ENCODE measurements around the gene DKK2. TPM values are rescaled to one million over a fixed set of nuclear protein-coding genes. Genes with fewer than 3 reads are reported as not detected.
"Not testable (repeated sequence)": the region's sequence is repeated elsewhere in the genome, so short reads cannot be mapped to it uniquely, and the experiment has no call there.

DKK2 gene
- total RNA-seq, 1 experiment from 2014 or later, result 0.11 TPM

- no peaks in the 10 kb centered on the region for H3K27me3 ChIP-seq (ENCODE audit: insufficient read depth, low read length)
- no peak overlapping the region for H2BK12ac ChIP-seq (ENCODE audit: insufficient read length, low read depth, low read length)
- H3K79me2 ChIP-seq (ENCODE audit: insufficient read depth, low read length), result no peaks in the 10 kb centered on the region
- no peak overlapping the region for H2AK5ac ChIP-seq (ENCODE audit: insufficient read length, low read length)
- H4K91ac ChIP-seq (ENCODE audit: insufficient read length, low read depth, low read length), result no peak overlapping the region
- H3T11ph ChIP-seq (ENCODE audit: low read length), result no peak overlapping the region
- no peaks in the 10 kb centered on the region for H4K20me1 ChIP-seq (ENCODE audit: control insufficient read depth, insufficient read depth, insufficient read length)
- no peak overlapping the region for H4K5ac ChIP-seq (ENCODE audit: insufficient read length, low read depth, low read length)
- no peaks in the 10 kb centered on the region for H3K36me3 Mint-ChIP-seq (ENCODE audit: insufficient read depth in 1 of 3, low read depth in 3 of 3)
- no peak overlapping the region for H3K4me2 ChIP-seq (ENCODE audit: insufficient read depth, insufficient read length, low read length)
- no peak overlapping the region for H2BK120ac ChIP-seq (ENCODE audit: low read depth, low read length, poor library complexity, severe bottlenecking)
- no peak overlapping the region for H3K9ac ChIP-seq (ENCODE audit: extremely low read depth, insufficient read length, low read length)
- TF ChIP-seq, protein P1, sequence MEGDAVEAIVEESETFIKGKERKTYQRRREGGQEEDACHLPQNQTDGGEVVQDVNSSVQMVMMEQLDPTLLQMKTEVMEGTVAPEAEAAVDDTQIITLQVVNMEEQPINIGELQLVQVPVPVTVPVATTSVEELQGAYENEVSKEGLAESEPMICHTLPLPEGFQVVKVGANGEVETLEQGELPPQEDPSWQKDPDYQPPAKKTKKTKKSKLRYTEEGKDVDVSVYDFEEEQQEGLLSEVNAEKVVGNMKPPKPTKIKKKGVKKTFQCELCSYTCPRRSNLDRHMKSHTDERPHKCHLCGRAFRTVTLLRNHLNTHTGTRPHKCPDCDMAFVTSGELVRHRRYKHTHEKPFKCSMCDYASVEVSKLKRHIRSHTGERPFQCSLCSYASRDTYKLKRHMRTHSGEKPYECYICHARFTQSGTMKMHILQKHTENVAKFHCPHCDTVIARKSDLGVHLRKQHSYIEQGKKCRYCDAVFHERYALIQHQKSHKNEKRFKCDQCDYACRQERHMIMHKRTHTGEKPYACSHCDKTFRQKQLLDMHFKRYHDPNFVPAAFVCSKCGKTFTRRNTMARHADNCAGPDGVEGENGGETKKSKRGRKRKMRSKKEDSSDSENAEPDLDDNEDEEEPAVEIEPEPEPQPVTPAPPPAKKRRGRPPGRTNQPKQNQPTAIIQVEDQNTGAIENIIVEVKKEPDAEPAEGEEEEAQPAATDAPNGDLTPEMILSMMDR (conservative IDR thresholded peaks at IDR 0.05), result no peak
- no peaks in the 10 kb centered on the region for H3K9me3 Mint-ChIP-seq
- H3K18ac ChIP-seq (ENCODE audit: insufficient read length, low read depth, low read length), result no peak overlapping the region
- H3K79me1 ChIP-seq (ENCODE audit: insufficient read depth, low read depth, low read length, poor library complexity, severe bottlenecking), result no peaks in the 10 kb centered on the region
- H3K4me3 Mint-ChIP-seq, result no peak overlapping the region
- H3K4me1 ChIP-seq (ENCODE audit: insufficient read depth, low read length), result no peaks in the 10 kb centered on the region
- WGBS (ENCODE audit: extremely low coverage, insufficient read length, low lambda C conversion rate), result no CpG with 5 or more reads among the region's 1 CpG
- H2BK20ac ChIP-seq (ENCODE audit: low read depth, low read length, poor library complexity, severe bottlenecking), result no peak overlapping the region
- H2BK15ac ChIP-seq (ENCODE audit: low read depth, low read length), result no peak overlapping the region
- H3K4me1 Mint-ChIP-seq, result no peaks in the 10 kb centered on the region
- H3K14ac ChIP-seq (ENCODE audit: insufficient read depth, low read length), result no peak overlapping the region
- no peaks in the 10 kb centered on the region for H3K23me2 ChIP-seq (ENCODE audit: insufficient read length, low read depth, low read length, poor library complexity, severe bottlenecking)
- H2BK5ac ChIP-seq (ENCODE audit: insufficient read length, low read length), result no peak overlapping the region
- H3K56ac ChIP-seq (ENCODE audit: insufficient read length, low read depth, low read length), result no peak overlapping the region
- H3K27ac Mint-ChIP-seq, result no peak overlapping the region
- no peak overlapping the region for H3K23ac ChIP-seq (ENCODE audit: insufficient read length, low read depth, low read length)
- no peaks in the 10 kb centered on the region; the same call in none of the 2 replicates for H3K27me3 Mint-ChIP-seq (ENCODE audit: low read depth)
- H2AFZ ChIP-seq (ENCODE audit: low read length), result no peak overlapping the region
- H3K9me3 ChIP-seq (ENCODE audit: control insufficient read depth, low read depth, low read length), result no peaks in the 10 kb centered on the region
- H3K27ac ChIP-seq (ENCODE audit: insufficient read length, low read depth, low read length), result no peak overlapping the region
- no peak for DNase-seq
- H4K8ac ChIP-seq (replicated peaks; ENCODE audit: insufficient read length, low read depth, low read length), result no peak overlapping the region
- H3K4ac ChIP-seq (ENCODE audit: low read depth, low read length), result no peak overlapping the region
These were observed 126.5 kb downstream of the DKK2 start for GRCh38 chr4:106909486-106910188.

DNA sequence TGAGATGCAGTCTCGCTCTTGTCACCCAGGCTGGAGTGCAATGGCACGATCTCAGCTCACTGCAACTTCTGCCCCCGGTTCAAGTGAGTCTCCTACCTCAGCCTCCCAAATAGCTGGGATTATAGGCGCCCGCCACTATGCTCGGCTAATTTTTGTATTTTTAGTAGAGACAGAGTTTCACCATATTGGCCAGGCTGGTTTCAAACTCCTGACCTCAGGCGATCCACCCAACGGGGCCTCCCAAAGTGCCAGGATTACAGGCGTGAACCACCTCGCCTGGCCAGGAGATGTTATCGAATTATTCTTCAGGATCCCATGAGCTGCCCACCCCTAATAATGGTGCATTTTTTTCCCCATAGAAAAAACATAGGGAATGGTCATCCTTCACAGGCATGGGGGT, 128.1 kb downstream of the DKK2 start:
- not testable (repeated sequence) for H4K5ac ChIP-seq (ENCODE audit: insufficient read length, low read depth, low read length); H2BK12ac ChIP-seq (ENCODE audit: insufficient read length, low read depth, low read length); H2BK5ac ChIP-seq (ENCODE audit: insufficient read length, low read length); H3K23me2 ChIP-seq (ENCODE audit: insufficient read length, low read depth, low read length, poor library complexity, severe bottlenecking); H3K9ac ChIP-seq (ENCODE audit: extremely low read depth, insufficient read length, low read length); H2BK120ac ChIP-seq (ENCODE audit: low read depth, low read length, poor library complexity, severe bottlenecking); H3K27ac Mint-ChIP-seq; H4K91ac ChIP-seq (ENCODE audit: insufficient read length, low read depth, low read length); H2BK20ac ChIP-seq (ENCODE audit: low read depth, low read length, poor library complexity, severe bottlenecking); H3K9me3 Mint-ChIP-seq; H3K4me1 ChIP-seq (ENCODE audit: insufficient read depth, low read length); H3K27me3 Mint-ChIP-seq (ENCODE audit: low read depth); H3K79me1 ChIP-seq (ENCODE audit: insufficient read depth, low read depth, low read length, poor library complexity, severe bottlenecking); H2BK15ac ChIP-seq (ENCODE audit: low read depth, low read length); H3K18ac ChIP-seq (ENCODE audit: insufficient read length, low read depth, low read length); H3K56ac ChIP-seq (ENCODE audit: insufficient read length, low read depth, low read length); H3K4me3 Mint-ChIP-seq; H3K36me3 Mint-ChIP-seq (ENCODE audit: insufficient read depth in 1 of 3, low read depth in 3 of 3); H2AK5ac ChIP-seq (ENCODE audit: insufficient read length, low read length); H3K4me1 Mint-ChIP-seq; H3K4me2 ChIP-seq (ENCODE audit: insufficient read depth, insufficient read length, low read length); H3K27me3 ChIP-seq (ENCODE audit: insufficient read depth, low read length); H3K27ac ChIP-seq (ENCODE audit: insufficient read length, low read depth, low read length); H3K4ac ChIP-seq (ENCODE audit: low read depth, low read length); H3K79me2 ChIP-seq (ENCODE audit: insufficient read depth, low read length); H3K14ac ChIP-seq (ENCODE audit: insufficient read depth, low read length); H4K20me1 ChIP-seq (ENCODE audit: control insufficient read depth, insufficient read depth, insufficient read length); H3K9me3 ChIP-seq (ENCODE audit: control insufficient read depth, low read depth, low read length); DNase-seq; H3K23ac ChIP-seq (ENCODE audit: insufficient read length, low read depth, low read length); H4K8ac ChIP-seq (replicated peaks; ENCODE audit: insufficient read length, low read depth, low read length); H2AFZ ChIP-seq (ENCODE audit: low read length); H3T11ph ChIP-seq (ENCODE audit: low read length)
- WGBS (ENCODE audit: extremely low coverage, insufficient read length, low lambda C conversion rate), result no CpG with 5 or more reads among the region's 11 CpGs
